WTC11 (cell line): ENCODE data around the gene CRADD.

Experiments used
- CTCF ChIP-seq: fragments of 200-600 bp; IDR thresholded peaks from 2 replicates; pipeline ENCODE4 v1.8.0; 2022; ENCODE audit warnings: antibody characterized with exemption
- IRF2 ChIP-seq: sonication (generic); formaldehyde crosslinking; IDR thresholded peaks from 2 replicates; pipeline ENCODE4 v1.8.0; 2022; ENCODE audit warnings: low read depth, missing genetic modification reagents, borderline replicate concordance
- MAX ChIP-seq: sonication (generic); formaldehyde crosslinking; IDR thresholded peaks from 2 replicates; pipeline ENCODE4 v1.8.0; 2022; ENCODE audit warnings: mild to moderate bottlenecking, missing genetic modification reagents
- PREB ChIP-seq: sonication (generic); formaldehyde crosslinking; IDR thresholded peaks from 2 replicates; pipeline ENCODE4 v1.8.1; 2022; ENCODE audit warnings: mild to moderate bottlenecking, missing genetic modification reagents, moderate library complexity, borderline replicate concordance
- TP53 ChIP-seq: sonication (generic); formaldehyde crosslinking; IDR thresholded peaks from 2 replicates; pipeline ENCODE4 v1.8.1; 2023; ENCODE audit warnings: mild to moderate bottlenecking, missing genetic modification reagents
- USF1 ChIP-seq: sonication (generic); formaldehyde crosslinking; IDR thresholded peaks from 2 replicates; pipeline ENCODE4 v1.8.0; 2022; ENCODE audit warnings: mild to moderate bottlenecking, missing genetic modification reagents

- TF ChIP-seq TP53 (no peak), PREB (no peak), CTCF (no peak), MAX (CRISPR knock-in tag) (no peak), USF1 (CRISPR knock-in tag) (no peak), IRF2 (CRISPR knock-in tag) (no peak)
Observed at GRCh38 chr12:93943780-93944179, 266.6 kb downstream of the CRADD start.
